ENCODE data around the gene TRAK1.
A peak's percentile ranks its signal among the peaks of the same experiment; 100 is the strongest.

Gene TRAK1

GRCh38 chr3:42269647-42270046, 178.5 kb downstream of the TRAK1 start:
- TF ChIP-seq, protein P1, sequence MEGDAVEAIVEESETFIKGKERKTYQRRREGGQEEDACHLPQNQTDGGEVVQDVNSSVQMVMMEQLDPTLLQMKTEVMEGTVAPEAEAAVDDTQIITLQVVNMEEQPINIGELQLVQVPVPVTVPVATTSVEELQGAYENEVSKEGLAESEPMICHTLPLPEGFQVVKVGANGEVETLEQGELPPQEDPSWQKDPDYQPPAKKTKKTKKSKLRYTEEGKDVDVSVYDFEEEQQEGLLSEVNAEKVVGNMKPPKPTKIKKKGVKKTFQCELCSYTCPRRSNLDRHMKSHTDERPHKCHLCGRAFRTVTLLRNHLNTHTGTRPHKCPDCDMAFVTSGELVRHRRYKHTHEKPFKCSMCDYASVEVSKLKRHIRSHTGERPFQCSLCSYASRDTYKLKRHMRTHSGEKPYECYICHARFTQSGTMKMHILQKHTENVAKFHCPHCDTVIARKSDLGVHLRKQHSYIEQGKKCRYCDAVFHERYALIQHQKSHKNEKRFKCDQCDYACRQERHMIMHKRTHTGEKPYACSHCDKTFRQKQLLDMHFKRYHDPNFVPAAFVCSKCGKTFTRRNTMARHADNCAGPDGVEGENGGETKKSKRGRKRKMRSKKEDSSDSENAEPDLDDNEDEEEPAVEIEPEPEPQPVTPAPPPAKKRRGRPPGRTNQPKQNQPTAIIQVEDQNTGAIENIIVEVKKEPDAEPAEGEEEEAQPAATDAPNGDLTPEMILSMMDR (IDR thresholded peaks at IDR 0.05): no peak
- Histone ChIP-seq H3K27ac (no peak overlapping the region), H3K4me3 (no peak overlapping the region)
- DNase-seq (ENCODE audit: low spot score): peak; percentile 33

- peak; percentile 3 for DNase-seq (ENCODE audit: low spot score)
- no peak overlapping the region for H3K27ac ChIP-seq
- TF ChIP-seq, protein P1 (IDR thresholded peaks at IDR 0.05): no peak
- H3K4me3 ChIP-seq: no peak overlapping the region
Measured at GRCh38 chr3:42270561-42270960, 179.4 kb downstream of the TRAK1 start.

DNA sequence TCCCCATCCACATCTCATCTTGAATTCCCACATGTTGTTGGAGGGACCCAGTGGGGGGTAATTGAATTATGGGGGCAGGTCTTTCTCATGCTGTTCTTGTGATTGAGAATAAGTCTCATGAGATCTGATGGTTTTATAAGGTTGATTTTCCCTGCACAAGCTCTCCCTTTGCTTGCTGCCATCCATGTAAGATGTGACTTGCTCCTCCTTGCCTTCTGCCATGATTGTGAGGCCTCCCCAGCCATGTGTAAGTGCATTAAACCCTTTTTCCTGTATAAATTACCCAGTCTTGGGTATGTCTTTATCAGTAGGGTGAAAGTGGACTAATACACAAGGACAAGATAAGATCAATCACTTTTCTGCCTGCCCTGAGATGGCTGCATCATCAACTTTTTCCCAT, 180.6 kb downstream of the TRAK1 start:
- Histone ChIP-seq H3K27ac (no peak overlapping the region), H3K4me3 (no peak overlapping the region)
- TF ChIP-seq, protein P1 (IDR thresholded peaks at IDR 0.05): no peak
- DNase-seq (ENCODE audit: low spot score): no peak

- H3K27ac ChIP-seq: no peak overlapping the region
- TF ChIP-seq, protein P1 (IDR thresholded peaks at IDR 0.05): no peak
- peak; percentile 31 for DNase-seq (ENCODE audit: low spot score)
- H3K4me3 ChIP-seq: no peak overlapping the region
Measured at GRCh38 chr3:42273361-42273760, 182.2 kb downstream of the TRAK1 start.

GRCh38 chr3:42274266-42274665, 183.1 kb downstream of the TRAK1 start:
- TF ChIP-seq, protein P1 (IDR thresholded peaks at IDR 0.05): no peak
- no peak for DNase-seq (ENCODE audit: low spot score)
- no peak overlapping the region for H3K27ac ChIP-seq
- H3K4me3 ChIP-seq: no peak overlapping the region

DNA sequence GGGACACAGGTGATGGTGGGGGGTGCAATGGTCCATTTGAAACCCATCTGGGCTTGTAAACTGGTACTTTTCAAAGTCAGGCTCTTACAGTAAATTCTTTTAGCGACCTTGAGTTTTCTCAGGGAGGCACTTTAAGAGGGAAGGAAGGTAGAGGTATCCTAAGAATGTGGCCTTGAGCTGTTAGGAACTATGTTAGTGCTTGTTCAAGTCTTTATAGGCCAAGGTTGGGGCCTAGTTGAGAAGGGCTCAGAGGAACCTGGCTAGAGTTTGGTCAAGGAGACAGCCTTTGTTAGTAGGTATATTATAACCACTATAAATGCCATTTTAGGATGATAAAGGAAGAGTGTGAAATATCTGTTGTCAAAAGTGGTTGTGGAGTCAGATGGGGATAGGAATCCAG, 184.1 kb downstream of the TRAK1 start:
- Histone ChIP-seq H3K4me3 (no peak overlapping the region), H3K27ac (no peak overlapping the region)
- TF ChIP-seq, protein P1 (IDR thresholded peaks at IDR 0.05): no peak
- no peak for DNase-seq (ENCODE audit: low spot score)

Data from coronary artery (tissue), 2 donors.